DND-41 (cell line): ENCODE measurements around the gene GAGE12H.
"Not testable (repeated sequence)": the region's sequence is repeated elsewhere in the genome, so short reads cannot be mapped to it uniquely, and the experiment has no call there.

Experiments
- EZH2 ChIP-seq: IDR thresholded peaks from 3 replicates; pipeline ENCODE4 v1.6.1; 2012; ENCODE audit warnings: borderline replicate concordance, low read depth, mild to moderate bottlenecking, moderate library complexity, low read length, inconsistent platforms; ENCODE audit not compliant: severe bottlenecking
- TF ChIP-seq, protein P1 (sequence below): IDR thresholded peaks from 2 replicates; pipeline ENCODE4 v1.5.1; 2012; ENCODE audit warnings: borderline replicate concordance, low read length, moderate library complexity, mild to moderate bottlenecking; ENCODE audit not compliant: poor library complexity, severe bottlenecking; ENCODE audit errors: extremely low read depth

DNA sequence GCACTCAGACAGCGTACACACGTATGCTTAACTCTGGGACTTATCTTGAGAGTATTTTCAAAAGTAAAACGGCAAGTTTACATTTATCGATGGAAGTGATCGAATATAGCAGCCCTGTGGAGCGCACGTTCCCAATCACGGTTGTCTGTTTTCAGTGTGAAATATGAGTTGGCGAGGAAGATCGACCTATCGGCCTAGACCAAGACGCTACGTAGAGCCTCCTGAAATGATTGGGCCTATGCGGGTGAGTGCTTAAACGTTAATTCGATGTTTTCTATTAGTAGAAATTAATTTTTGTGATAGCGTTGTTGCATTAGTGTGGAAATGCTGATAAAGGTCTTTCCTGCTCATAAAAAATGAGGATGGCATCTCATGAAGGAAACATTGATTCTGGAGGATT, 10.7 kb downstream of the GAGE12H start:
- TF ChIP-seq, protein P1, sequence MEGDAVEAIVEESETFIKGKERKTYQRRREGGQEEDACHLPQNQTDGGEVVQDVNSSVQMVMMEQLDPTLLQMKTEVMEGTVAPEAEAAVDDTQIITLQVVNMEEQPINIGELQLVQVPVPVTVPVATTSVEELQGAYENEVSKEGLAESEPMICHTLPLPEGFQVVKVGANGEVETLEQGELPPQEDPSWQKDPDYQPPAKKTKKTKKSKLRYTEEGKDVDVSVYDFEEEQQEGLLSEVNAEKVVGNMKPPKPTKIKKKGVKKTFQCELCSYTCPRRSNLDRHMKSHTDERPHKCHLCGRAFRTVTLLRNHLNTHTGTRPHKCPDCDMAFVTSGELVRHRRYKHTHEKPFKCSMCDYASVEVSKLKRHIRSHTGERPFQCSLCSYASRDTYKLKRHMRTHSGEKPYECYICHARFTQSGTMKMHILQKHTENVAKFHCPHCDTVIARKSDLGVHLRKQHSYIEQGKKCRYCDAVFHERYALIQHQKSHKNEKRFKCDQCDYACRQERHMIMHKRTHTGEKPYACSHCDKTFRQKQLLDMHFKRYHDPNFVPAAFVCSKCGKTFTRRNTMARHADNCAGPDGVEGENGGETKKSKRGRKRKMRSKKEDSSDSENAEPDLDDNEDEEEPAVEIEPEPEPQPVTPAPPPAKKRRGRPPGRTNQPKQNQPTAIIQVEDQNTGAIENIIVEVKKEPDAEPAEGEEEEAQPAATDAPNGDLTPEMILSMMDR, result not testable (repeated sequence)
- TF ChIP-seq EZH2, result not testable (repeated sequence)
